Gastrocnemius medialis (tissue), 4 donors: ENCODE data around the gene EHBP1L1. TPM values are rescaled to one million over a fixed set of nuclear protein-coding genes. Genes with fewer than 3 reads are reported as not detected.
"Not testable (repeated sequence)": the region's sequence is repeated elsewhere in the genome, so short reads cannot be mapped to it uniquely, and the experiment has no call there.

Experiments
- ATAC-seq, 2 donors: fragments of 150-250 bp; one replicate each; pipeline ENCODE4 v1.9.1; 2016
- DNase-seq, 2 donors: peaks; one replicate each; pipeline ENCODE4 v3.0.0-alpha.2; 2019
- H3K27ac ChIP-seq, 4 donors: fragments of 200-600 bp; sonication (generic); 1 replicate in 1 of 4; 2 replicates in 3 of 4; pipeline ENCODE4 v1.5.1; 2016 to 2018; ENCODE audit warnings: mild to moderate bottlenecking in 2 of 4, moderate library complexity in 1 of 4
- H3K27me3 ChIP-seq, 3 donors: fragments of 200-600 bp; sonication (generic) in 2 of 3; 1 replicate in 1 of 3; 2 replicates in 2 of 3; pipeline versions ENCODE4 v1.5.1 to v1.6.0; 2016 to 2019; ENCODE audit warnings: mild to moderate bottlenecking in 1 of 3, moderate library complexity in 1 of 3
- H3K36me3 ChIP-seq, 2 donors: fragments of 200-600 bp; sonication (generic) in 1 of 2; one replicate each; pipeline ENCODE4 v1.5.1; 2017 to 2018
- H3K4me1 ChIP-seq, 2 donors: fragments of 200-600 bp; sonication (generic) in 1 of 2; one replicate each; pipeline ENCODE4 v1.5.1; 2016 to 2017; ENCODE audit warnings: mild to moderate bottlenecking in 2 of 2
- H3K4me3 ChIP-seq, 4 donors: fragments of 200-600 bp; sonication (generic) in 3 of 4; 1 replicate in 1 of 4; 2 replicates in 3 of 4; pipeline ENCODE4 v1.5.1; 2016 to 2019; ENCODE audit warnings: mild to moderate bottlenecking in 2 of 4
- H3K9me3 ChIP-seq, 3 donors: fragments of 200-600 bp; sonication (generic) in 2 of 3; 1 replicate in 1 of 3; 2 replicates in 2 of 3; pipeline ENCODE4 v1.5.1; 2016 to 2019
- CTCF ChIP-seq, 5 experiments: fragments of 450-650 bp in 3 of 5; fragments of 200-600 bp in 2 of 5; sonication (generic) in 2 of 5; IDR thresholded peaks in 4 of 5; conservative IDR thresholded peaks in 1 of 5; 1 replicate in 4 of 5; 2 replicates in 1 of 5; pipeline ENCODE4 v1.5.1; 2016 to 2019; ENCODE audit warnings: antibody characterized with exemption in 5 of 5, mild to moderate bottlenecking in 3 of 5, moderate library complexity in 3 of 5
- POLR2A ChIP-seq, 2 donors: fragments of 450-650 bp; IDR thresholded peaks; one replicate each; pipeline ENCODE4 v1.6.1; 2017; ENCODE audit warnings: antibody characterized with exemption in 2 of 2, mild to moderate bottlenecking in 2 of 2, moderate library complexity in 2 of 2
- in situ Hi-C, 4 donors: fragments of 200-750 bp; cut with MboI; loops; one replicate each; pipeline versions ENCODE4 v1.15.0 to v1.8.0; 2017; ENCODE audit warnings: low sequenced_read_pairs in 4 of 4
- intact Hi-C: fragments of 100-400 bp; cut with DNase I; formaldehyde crosslinking; loops from one replicate; pipeline ENCODE4 v1.15.1; 2023; ENCODE audit warnings: low total_unique reads
- total RNA-seq, 4 donors: library from RNA; depleted of rRNA; stranded (reverse); fragments of >200 nt; gene quantifications; one replicate each; pipeline versions ENCODE4 v1.1.0 to v1.2.3, GENCODE V29; 2016

The EHBP1L1 gene
- total RNA-seq, 4 donors from 2014 or later, result 191 to 374 (median 250) TPM

GRCh38 chr11:65562788-65563187 lies 13.1 kb upstream of the EHBP1L1 start:
- Histone ChIP-seq H3K9me3 (no peaks in the 10 kb centered on the region), H3K36me3 (no peaks in the 10 kb centered on the region), H3K4me1 (peaks cover 42 to 44% of the 10 kb centered on the region in 2 donors), H3K27ac (peak overlapping the region in 3 of 4 donors; percentile 49 to 98 (median 96)), H3K27me3 (no peaks in the 10 kb centered on the region), H3K4me3 (no peak overlapping the region)
- no peak for TF ChIP-seq CTCF (IDR thresholded peaks at IDR 0.05 in 4 of 5, conservative IDR thresholded peaks at IDR 0.05 in 1 of 5)
- TF ChIP-seq POLR2A (IDR thresholded peaks at IDR 0.05), result no peak
- in situ Hi-C loops (no loop called here), intact Hi-C loops (no loop called here)
- no peak for DNase-seq
- ATAC-seq, result no peak

GRCh38 chr11:65563601-65564000 lies 12.3 kb upstream of the EHBP1L1 start:
- Histone ChIP-seq H3K36me3 (no peaks in the 10 kb centered on the region), H3K27me3 (no peaks in the 10 kb centered on the region), H3K4me3 (no peak overlapping the region), H3K27ac (no peak overlapping the region), H3K4me1 (peaks cover 45 to 48% of the 10 kb centered on the region in 2 donors), H3K9me3 (no peaks in the 10 kb centered on the region)
- DNase-seq (no peak), ATAC-seq (no peak)
- intact Hi-C loops, result no loop called here
- TF ChIP-seq POLR2A (IDR thresholded peaks at IDR 0.05) (no peak), CTCF (IDR thresholded peaks at IDR 0.05 in 4 of 5, conservative IDR thresholded peaks at IDR 0.05 in 1 of 5) (no peak)
- in situ Hi-C loops, result no loop called here

GRCh38 chr11:65564879-65565559 lies 10.8 kb upstream of the EHBP1L1 start:
- intact Hi-C loops, DNase-seq, H3K36me3 ChIP-seq, ATAC-seq, H3K27me3 ChIP-seq, in situ Hi-C loops, H3K4me3 ChIP-seq, H3K9me3 ChIP-seq: not testable (repeated sequence)
- peak overlapping the region; percentile 25 to 42 (median 38) for H3K27ac ChIP-seq
- H3K4me1 ChIP-seq, result peaks cover 44 to 45% of the 10 kb centered on the region in 2 donors

GRCh38 chr11:65565624-65566453 lies 10.0 kb upstream of the EHBP1L1 start:
- ATAC-seq, result no peak
- no peaks in the 10 kb centered on the region for H3K27me3 ChIP-seq
- peaks cover 36 to 40% of the 10 kb centered on the region in 2 donors for H3K4me1 ChIP-seq
- TF ChIP-seq CTCF (IDR thresholded peaks at IDR 0.05 in 4 of 5, conservative IDR thresholded peaks at IDR 0.05 in 1 of 5) (no peak), POLR2A (IDR thresholded peaks at IDR 0.05) (no peak)
- H3K4me3 ChIP-seq, result no peak overlapping the region
- intact Hi-C loops (no loop called here), in situ Hi-C loops (no loop called here)
- DNase-seq, result no peak
- H3K27ac ChIP-seq, result peak overlapping the region; percentile 15 to 42 (median 32)
- H3K36me3 ChIP-seq, result no peaks in the 10 kb centered on the region
- no peaks in the 10 kb centered on the region for H3K9me3 ChIP-seq
